Lower lobe of right lung (tissue), 2 donors: ENCODE results near the gene STK11IP. TPM values are rescaled to one million over a fixed set of nuclear protein-coding genes. Genes with fewer than 3 reads are reported as not detected.

Source experiments
- ATAC-seq, 2 donors: fragments of 200-7000 bp; cut with Tn5 transposase; one replicate each; pipeline ENCODE4 v1.9.1; 2020 to 2022; ENCODE audit warnings: mild to moderate bottlenecking in 2 of 2, moderate library complexity in 2 of 2
- DNase-seq: peaks from one replicate; pipeline ENCODE4 v3.0.0-alpha.2; 2020
- H3K27ac ChIP-seq: fragments of 200-600 bp; one replicate; pipeline ENCODE4 v1.8.0; 2022
- H3K27me3 ChIP-seq: fragments of 200-600 bp; one replicate; pipeline ENCODE4 v1.8.0; 2022; ENCODE audit warnings: low read depth
- H3K36me3 ChIP-seq: fragments of 200-600 bp; one replicate; pipeline ENCODE4 v1.8.0; 2022; ENCODE audit warnings: mild to moderate bottlenecking
- H3K4me1 ChIP-seq: fragments of 200-600 bp; one replicate; pipeline ENCODE4 v1.8.0; 2022
- H3K4me3 ChIP-seq: fragments of 200-600 bp; one replicate; pipeline ENCODE4 v1.8.0; 2022; ENCODE audit warnings: mild to moderate bottlenecking
- H3K9me3 ChIP-seq: fragments of 200-600 bp; one replicate; pipeline ENCODE4 v1.8.0; 2022
- CTCF ChIP-seq: fragments of 200-600 bp; IDR thresholded peaks from one replicate; pipeline ENCODE4 v1.8.0; 2022; ENCODE audit warnings: antibody characterized with exemption, mild to moderate bottlenecking
- intact Hi-C: fragments of 100-400 bp; cut with DNase I; formaldehyde crosslinking; loops from one replicate; pipeline ENCODE4 v1.11.0; 2022
- total RNA-seq: library from RNA; stranded (reverse); fragmentation: NEBNext Ultra II Directional; extraction: Animal tissue kit (Norgen Biotek cat#: 25700); gene quantifications from one replicate; pipeline ENCODE4 v1.2.1, GENCODE V29; 2021
- donor health status: DM: no; HTN: yes; CAD: no; lungs with severe emphysema.

Gene STK11IP
- total RNA-seq, 1 donor from 2014 or later: 31.8 TPM

DNA sequence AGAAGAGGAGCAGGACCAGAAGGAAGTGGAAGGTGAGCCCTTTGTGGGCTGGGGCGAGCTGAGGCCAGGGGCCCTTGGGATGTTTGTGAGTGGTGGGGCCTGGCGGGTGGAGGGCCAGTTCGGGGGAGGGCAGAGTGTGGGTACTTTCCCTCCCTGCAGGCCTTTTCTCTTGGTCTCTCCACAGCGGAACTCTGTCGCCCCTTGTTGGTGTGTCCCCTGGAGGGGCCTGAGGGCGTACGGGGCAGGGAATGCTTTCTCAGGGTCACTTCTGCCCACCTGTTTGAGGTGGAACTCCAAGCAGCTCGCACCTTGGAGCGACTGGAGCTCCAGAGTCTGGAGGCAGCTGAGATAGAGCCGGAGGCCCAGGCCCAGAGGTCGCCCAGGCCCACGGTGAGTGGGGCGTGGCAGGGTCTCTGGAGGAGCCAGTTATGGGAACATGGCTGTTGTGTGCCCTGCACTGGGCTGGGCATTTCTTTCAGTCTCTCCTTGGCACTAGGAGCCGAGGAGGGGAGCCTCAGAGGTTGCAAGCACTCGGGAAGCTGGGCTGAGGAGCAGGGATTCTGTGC is 10.8 kb downstream of the STK11IP start:
- no peaks in the 10 kb centered on the region for H3K27me3 ChIP-seq
- intact Hi-C loops: no loop called here
- TF ChIP-seq CTCF: no peak
- ATAC-seq (no peak), DNase-seq (no peak)
- H3K36me3 ChIP-seq: peaks cover 84% of the 10 kb centered on the region
- peaks cover 6% of the 10 kb centered on the region for H3K4me1 ChIP-seq
- no peaks in the 10 kb centered on the region for H3K9me3 ChIP-seq
- H3K27ac ChIP-seq: no peak overlapping the region
- H3K4me3 ChIP-seq: no peak overlapping the region

DNA sequence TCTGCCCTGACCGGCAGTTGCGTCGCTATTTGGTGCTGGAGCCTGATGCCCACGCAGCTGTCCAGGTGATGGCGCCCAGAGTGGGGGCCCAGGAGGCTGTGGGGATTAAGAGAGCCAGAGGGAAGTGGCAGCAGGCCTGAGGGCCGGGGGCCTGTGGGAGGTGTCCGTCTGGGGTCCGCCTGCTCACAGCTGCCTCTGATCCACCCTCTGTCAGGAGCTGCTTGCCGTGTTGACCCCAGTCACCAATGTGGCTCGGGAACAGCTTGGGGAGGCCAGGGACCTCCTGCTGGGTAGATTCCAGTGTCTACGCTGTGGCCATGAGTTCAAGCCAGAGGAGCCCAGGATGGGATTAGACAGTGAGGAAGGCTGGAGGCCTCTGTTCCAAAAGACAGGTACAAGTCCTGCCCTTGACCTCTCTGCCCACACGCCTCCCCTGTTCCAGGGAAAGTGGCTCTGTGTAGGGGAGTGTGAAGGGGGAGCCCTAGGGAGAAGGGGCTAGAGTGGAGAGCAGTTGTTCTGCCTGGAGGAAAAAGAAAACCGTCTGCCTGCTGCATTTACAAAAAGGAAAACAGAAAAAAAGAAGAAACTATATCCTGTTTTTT is 11.6 kb downstream of the STK11IP start:
- ATAC-seq: no peak
- H3K4me1 ChIP-seq: peaks cover under 1% of the 10 kb centered on the region
- no peak for DNase-seq
- intact Hi-C loops: no loop called here
- no peak for TF ChIP-seq CTCF
- no peaks in the 10 kb centered on the region for H3K9me3 ChIP-seq
- H3K36me3 ChIP-seq: peaks cover 83% of the 10 kb centered on the region
- no peaks in the 10 kb centered on the region for H3K27me3 ChIP-seq
- H3K4me3 ChIP-seq: no peak overlapping the region
- no peak overlapping the region for H3K27ac ChIP-seq

DNA sequence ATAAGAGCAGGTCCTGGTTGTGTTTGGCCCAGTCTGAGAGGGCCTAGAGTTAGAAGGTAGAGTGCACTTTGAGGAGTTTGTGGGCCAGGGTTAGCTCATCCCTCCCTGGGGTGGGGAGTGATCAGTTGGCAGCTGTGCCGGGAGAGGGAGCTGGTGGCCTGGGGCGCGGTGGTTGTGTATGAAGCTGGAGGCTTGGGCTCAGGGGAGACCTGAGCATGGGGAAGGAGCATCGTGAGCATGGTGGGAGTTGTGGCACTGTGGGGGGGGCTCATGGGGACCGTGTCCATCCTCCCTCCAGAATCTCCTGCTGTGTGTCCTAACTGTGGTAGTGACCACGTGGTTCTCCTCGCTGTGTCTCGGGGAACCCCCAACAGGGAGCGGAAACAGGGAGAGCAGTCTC is 13.6 kb downstream of the STK11IP start:
- TF ChIP-seq CTCF: no peak
- Histone ChIP-seq H3K4me3 (no peak overlapping the region), H3K36me3 (peaks cover 89% of the 10 kb centered on the region), H3K9me3 (no peaks in the 10 kb centered on the region), H3K4me1 (no peaks in the 10 kb centered on the region), H3K27me3 (no peaks in the 10 kb centered on the region), H3K27ac (no peak overlapping the region)
- no peak for DNase-seq
- no peak for ATAC-seq
- intact Hi-C loops: no loop called here

DNA sequence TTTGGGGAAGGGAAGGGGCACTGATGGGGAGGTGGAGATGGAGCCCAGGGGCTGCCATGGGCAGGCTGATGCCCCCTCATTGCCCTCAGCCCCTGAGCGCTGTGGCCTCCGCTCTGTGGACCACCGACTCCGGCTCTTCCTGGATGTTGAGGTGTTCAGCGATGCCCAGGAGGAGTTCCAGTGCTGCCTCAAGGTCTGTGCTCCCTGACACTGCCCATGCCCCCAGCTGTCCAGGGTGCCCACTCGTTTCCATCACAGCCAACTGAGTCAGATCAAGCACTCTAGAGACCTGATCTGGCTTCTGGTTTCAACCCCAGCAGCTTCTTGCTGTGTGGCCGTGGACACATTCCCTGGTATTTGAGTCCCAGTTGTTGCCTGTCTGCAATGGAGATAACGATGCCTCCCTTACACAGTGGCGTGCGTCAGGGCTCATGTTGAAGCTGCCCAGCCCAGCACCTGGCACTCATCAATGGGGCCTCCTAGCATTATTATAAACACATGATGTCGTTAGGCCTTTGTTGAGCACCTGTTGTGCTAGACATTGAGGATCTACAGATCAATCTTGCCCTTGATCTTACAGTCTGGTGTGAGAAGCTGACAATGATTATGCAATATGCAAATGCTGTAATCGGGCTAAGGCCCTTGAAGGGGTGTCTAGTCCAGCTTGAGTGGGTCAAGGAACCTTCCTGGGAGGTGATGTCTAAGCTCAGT is 14.4 kb downstream of the STK11IP start:
- TF ChIP-seq CTCF: no peak
- Histone ChIP-seq H3K9me3 (no peaks in the 10 kb centered on the region), H3K4me1 (no peaks in the 10 kb centered on the region), H3K36me3 (peaks cover 86% of the 10 kb centered on the region), H3K4me3 (no peak overlapping the region), H3K27ac (no peak overlapping the region), H3K27me3 (no peaks in the 10 kb centered on the region)
- ATAC-seq: no peak
- intact Hi-C loops: no loop called here
- no peak for DNase-seq

DNA sequence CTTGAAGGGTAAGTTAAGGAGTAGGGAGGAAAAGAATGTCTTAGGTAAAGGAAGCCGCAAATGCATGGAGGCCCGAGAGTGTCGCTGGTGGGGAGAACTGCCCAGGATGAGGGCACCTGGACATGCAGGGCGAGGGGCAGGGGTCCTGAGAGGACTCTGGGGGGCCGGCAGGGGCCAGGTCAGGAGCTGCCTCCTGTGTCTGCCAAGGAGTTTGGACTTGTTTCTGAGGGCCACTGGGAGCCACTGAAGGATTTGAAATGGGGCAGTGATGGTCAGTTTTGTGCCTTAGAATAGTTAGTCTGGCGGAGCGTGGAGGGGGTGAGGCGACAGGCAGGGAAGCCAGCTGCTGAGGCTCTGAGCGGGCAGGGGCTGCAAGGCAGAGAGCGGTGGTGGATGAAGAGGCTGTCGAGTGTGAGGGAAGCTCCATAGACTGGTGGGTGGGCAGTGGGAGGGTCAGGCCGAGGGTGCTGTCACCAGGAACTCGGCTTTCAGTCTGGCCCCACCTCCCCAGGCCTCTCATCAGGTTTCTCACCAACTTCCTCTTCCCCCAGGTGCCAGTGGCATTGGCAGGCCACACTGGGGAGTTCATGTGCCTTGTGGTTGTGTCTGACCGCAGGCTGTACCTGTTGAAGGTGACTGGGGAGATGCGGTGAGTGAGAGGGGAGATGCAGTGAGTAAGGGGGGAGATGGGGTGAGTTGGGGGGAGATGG is 15.1 kb downstream of the STK11IP start:
- H3K4me3 ChIP-seq: no peak overlapping the region
- ATAC-seq: no peak
- DNase-seq: no peak
- no peak overlapping the region for H3K27ac ChIP-seq
- H3K4me1 ChIP-seq: no peaks in the 10 kb centered on the region
- no peaks in the 10 kb centered on the region for H3K9me3 ChIP-seq
- H3K36me3 ChIP-seq: peaks cover 79% of the 10 kb centered on the region
- TF ChIP-seq CTCF: no peak
- intact Hi-C loops: no loop called here
- H3K27me3 ChIP-seq: no peaks in the 10 kb centered on the region
